Transverse colon (tissue), 3 donors: Measurements from ENCODE around the gene SYAP1.

Experiments
- CTCF ChIP-seq, 5 experiments: fragments of 200-600 bp in 3 of 5; fragments of 450-650 bp in 2 of 5; sonication (generic) in 3 of 5; IDR thresholded peaks; 1 replicate in 2 of 5; 2 replicates in 3 of 5; pipeline ENCODE4 v1.5.1; 2016 to 2017; ENCODE audit warnings: antibody characterized with exemption in 5 of 5, inconsistent platforms in 3 of 5, mild to moderate bottlenecking in 2 of 5, moderate library complexity in 1 of 5
- EP300 ChIP-seq: sonication (generic); formaldehyde crosslinking; IDR thresholded peaks from one replicate; pipeline ENCODE4 v1.6.1; 2017; ENCODE audit warnings: antibody characterized with exemption, low read depth

- TF ChIP-seq EP300, result no peak
- TF ChIP-seq CTCF (IDR thresholded peaks at IDR 0.05), result no peak
Measured at GRCh38 chrX:16743604-16744325, 24.4 kb downstream of the SYAP1 start.
